H1 (cell line): ENCODE results near the gene PRCP. TPM values are rescaled to one million over a fixed set of nuclear protein-coding genes. Genes with fewer than 3 reads are reported as not detected.

Experiments used
- CBX5 ChIP-seq: fragments of 300-800, 300-1000 bp; sonication (generic); IDR thresholded peaks from 2 replicates; pipeline ENCODE4 v1.7.1; 2016; ENCODE audit warnings: antibody characterized with exemption, low read length, low read depth
- CTBP2 ChIP-seq: IDR thresholded peaks from 2 replicates; pipeline ENCODE4 v1.7.0; 2011; ENCODE audit warnings: borderline replicate concordance, mild to moderate bottlenecking, moderate library complexity, mixed read lengths, low read length; ENCODE audit not compliant: insufficient read depth, insufficient read length
- GABPA ChIP-seq: IDR thresholded peaks from 2 replicates; pipeline ENCODE4 v1.6.1; 2011; ENCODE audit warnings: mild to moderate bottlenecking, low read length, moderate library complexity, borderline replicate concordance; ENCODE audit not compliant: insufficient read depth
- RBBP5 ChIP-seq: IDR thresholded peaks from 2 replicates; pipeline ENCODE4 v1.7.1; 2012; ENCODE audit warnings: low read depth, mild to moderate bottlenecking, inconsistent platforms, low read length, moderate library complexity, borderline replicate concordance
- RXRA ChIP-seq: IDR thresholded peaks from 2 replicates; pipeline ENCODE4 v1.6.1; 2011; ENCODE audit warnings: low read depth, mild to moderate bottlenecking, low read length, moderate library complexity; ENCODE audit not compliant: insufficient read depth
- SIN3A ChIP-seq, 2 experiments: IDR thresholded peaks in 1 of 2; conservative IDR thresholded peaks in 1 of 2; 2 replicates each; pipeline ENCODE4 v1.6.1; 2011 to 2012; ENCODE audit warnings: low read length in 2 of 2, improper control_type of control experiment in 1 of 2, low read depth in 1 of 2, mild to moderate bottlenecking in 1 of 2
- SUZ12 ChIP-seq: fragments of 200-600 bp; sonication (generic); IDR thresholded peaks from 2 replicates; pipeline ENCODE4 v1.6.1; 2012; ENCODE audit warnings: mild to moderate bottlenecking, inconsistent platforms, low read length, moderate library complexity, mixed read lengths
- TAF1 ChIP-seq: IDR thresholded peaks from 2 replicates; pipeline ENCODE4 v1.6.1; 2011; ENCODE audit warnings: mild to moderate bottlenecking, low read depth, low read length
- TEAD4 ChIP-seq: IDR thresholded peaks from 2 replicates; pipeline ENCODE4 v1.6.1; 2012; ENCODE audit warnings: low read depth, low read length, inconsistent platforms, mixed read lengths
- polyA plus RNA-seq, 7 experiments: library from polyadenylated mRNA; depleted of rRNA in 3 of 7; stranded (reverse) in 5 of 7; unstranded in 2 of 7; fragments of >200 nt in 5 of 7; fragments of 200-250 nt in 2 of 7; gene quantifications; 1 replicate in 5 of 7; 2 replicates in 1 of 7; 4 replicates in 1 of 7; pipeline versions ENCODE4 v1.2.1 to v1.2.3, GENCODE V29; 2011 to 2013; ENCODE audit warnings: missing spikeins in 2 of 7, mixed read lengths in 2 of 7
- total RNA-seq: library from RNA; stranded (reverse); fragmentation: NEBNext Ultra II Directional; extraction: Animal tissue kit (Norgen Biotek cat#: 25700); gene quantifications from 2 replicates; pipeline ENCODE4 v1.2.1, GENCODE V29; 2021

The PRCP gene
- total and polyA plus RNA-seq, 2 of the 8 experiments (the other 6 are each of a cell fraction or from before 2014, with no cell fraction given), result 63.8 to 84.4 TPM

DNA sequence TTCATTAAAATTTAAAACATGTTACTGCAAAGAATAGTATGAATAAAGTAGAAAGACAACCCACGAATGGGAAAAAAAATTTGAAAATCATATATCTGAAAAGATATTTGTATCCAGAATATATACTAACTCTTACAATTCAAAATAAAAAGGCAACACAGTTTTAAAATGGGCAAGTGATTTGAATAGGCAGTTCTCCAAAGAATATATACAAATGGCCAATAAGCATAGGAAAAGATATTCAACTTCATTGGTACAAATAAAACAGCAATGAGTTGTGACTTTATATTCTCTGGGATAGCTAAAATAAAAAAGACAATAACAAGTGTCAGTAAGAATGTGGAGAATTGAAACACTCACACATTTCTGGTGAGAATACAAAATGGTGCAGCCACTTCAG is 125.0 kb downstream of the PRCP start (continued):
- TF ChIP-seq SIN3A (conservative IDR thresholded peaks at IDR 0.05 in 1 of 2, IDR thresholded peaks at IDR 0.05 in 1 of 2; ENCODE audit: low read depth in 1 of 2, low read length in 2 of 2) (no peak), GABPA (no peak), RXRA (no peak), RBBP5 (no peak), CBX5 (no peak), TEAD4 (no peak), TAF1 (no peak), SUZ12 (no peak), CTBP2 (no peak)

Other genes with a start within 250 kb of the PRCP start
- 0.37 and 0.42 TPM in 2 replicates for gene FAM181B, start 166.6 kb downstream of the PRCP start, total RNA-seq
- 0.21 and 0.25 TPM in 2 replicates for gene FAM181B, start 166.6 kb downstream of the PRCP start, polyA plus RNA-seq (2011; rRNA removed)
- 24.0 and 25.7 TPM in 2 replicates for gene DDIAS, start 1.3 kb upstream of the PRCP start, total RNA-seq
- gene DDIAS, start 1.3 kb upstream of the PRCP start, polyA plus RNA-seq (2011; rRNA removed), result 6.2 and 11.6 TPM in 2 replicates
- gene RAB30, start 171.5 kb upstream of the PRCP start, total RNA-seq, result 9.2 and 11.7 TPM in 2 replicates
- gene RAB30, start 171.5 kb upstream of the PRCP start, polyA plus RNA-seq (2011; rRNA removed), result 1.2 and 1.6 TPM in 2 replicates